Stimulated activated CD4-positive, alpha-beta T cell treated with anti-CD3 and anti-CD28 coated beads, Interleukin-4, amount 100 ng/mL, for 4 hours (primary cell): ENCODE results near the gene TPM3.
"Not testable (repeated sequence)": the region's sequence is repeated elsewhere in the genome, so short reads cannot be mapped to it uniquely, and the experiment has no call there.

Source experiments
- DNase-seq, 2 experiments: peaks; one replicate each; pipeline ENCODE4 v3.0.0-alpha.2; 2020

The TPM3 gene

GRCh38 chr1:154159554-154159953 is 32.3 kb downstream of the TPM3 start:
- no peak for DNase-seq

- no peak for DNase-seq
These were observed 33.4 kb downstream of the TPM3 start for GRCh38 chr1:154158307-154159125.

GRCh38 chr1:154157520-154158306 is 34.2 kb downstream of the TPM3 start:
- peak; percentile 34 to 79 for DNase-seq

GRCh38 chr1:154155251-154155650 is 36.6 kb downstream of the TPM3 start:
- DNase-seq = no peak

- DNase-seq = no peak
These were observed 37.2 kb downstream of the TPM3 start, which contains the start of gene NUP210L for GRCh38 chr1:154154534-154155191. TSS of gene NUP210L (minus strand) at chr1:154155073.

GRCh38 chr1:154154053-154154452 is 37.8 kb downstream of the TPM3 start:
- no peak for DNase-seq

GRCh38 chr1:154151311-154151710 is 40.6 kb downstream of the TPM3 start:
- DNase-seq = no peak

- no peak for DNase-seq
These were observed 43.1 kb downstream of the TPM3 start for GRCh38 chr1:154148807-154149206.

GRCh38 chr1:154147505-154147904 is 44.4 kb downstream of the TPM3 start:
- not testable (repeated sequence) for DNase-seq

GRCh38 chr1:154145986-154146385 is 45.9 kb downstream of the TPM3 start:
- no peak for DNase-seq

- no peak for DNase-seq
These were observed 49.5 kb downstream of the TPM3 start for GRCh38 chr1:154142358-154142757.

GRCh38 chr1:154141240-154141639 is 50.7 kb downstream of the TPM3 start:
- no peak for DNase-seq

- DNase-seq = no peak
These were observed 54.0 kb downstream of the TPM3 start for GRCh38 chr1:154137888-154138287.

GRCh38 chr1:154133256-154133655 is 58.6 kb downstream of the TPM3 start:
- DNase-seq = no peak

- no peak for DNase-seq
These were observed 62.4 kb downstream of the TPM3 start for GRCh38 chr1:154129391-154129970.

GRCh38 chr1:154123205-154123604 is 68.7 kb downstream of the TPM3 start:
- not testable (repeated sequence) for DNase-seq

GRCh38 chr1:154117642-154118041 is 74.3 kb downstream of the TPM3 start:
- DNase-seq = no peak

GRCh38 chr1:154115180-154115579 is 76.7 kb downstream of the TPM3 start:
- no peak for DNase-seq
